Raji (cell line): ENCODE measurements around the gene PCGF5.

Experiments
- POLR2A ChIP-seq: IDR thresholded peaks from 2 replicates; pipeline ENCODE4 v1.6.1; 2011; ENCODE audit warnings: low read depth, low read length, control low read depth; ENCODE audit not compliant: insufficient read depth

PCGF5 gene

GRCh38 chr10:91294134-91294906 is 73.9 kb downstream of the PCGF5 start:
- TF ChIP-seq POLR2A: no peak

- no peak for TF ChIP-seq POLR2A
These were observed 74.9 kb downstream of the PCGF5 start for GRCh38 chr10:91295346-91295745.

- no peak for TF ChIP-seq POLR2A
These were observed 76.0 kb downstream of the PCGF5 start for GRCh38 chr10:91296471-91296870.

- TF ChIP-seq POLR2A: no peak
These were observed 77.9 kb downstream of the PCGF5 start for GRCh38 chr10:91298224-91298871.

GRCh38 chr10:91299999-91300575 is 79.6 kb downstream of the PCGF5 start:
- TF ChIP-seq POLR2A: no peak

GRCh38 chr10:91307489-91307888 is 87.0 kb downstream of the PCGF5 start:
- no peak for TF ChIP-seq POLR2A

GRCh38 chr10:91309711-91310110 is 89.2 kb downstream of the PCGF5 start:
- TF ChIP-seq POLR2A: no peak

GRCh38 chr10:91311601-91312381 is 91.3 kb downstream of the PCGF5 start:
- TF ChIP-seq POLR2A: no peak

GRCh38 chr10:91312382-91312733 is 91.9 kb downstream of the PCGF5 start:
- no peak for TF ChIP-seq POLR2A

GRCh38 chr10:91313796-91314485 is 93.5 kb downstream of the PCGF5 start:
- no peak for TF ChIP-seq POLR2A

GRCh38 chr10:91316486-91316885 is 96.0 kb downstream of the PCGF5 start:
- TF ChIP-seq POLR2A: no peak

GRCh38 chr10:91317541-91317940 is 97.1 kb downstream of the PCGF5 start:
- TF ChIP-seq POLR2A: no peak

- TF ChIP-seq POLR2A: no peak
These were observed 98.9 kb downstream of the PCGF5 start for GRCh38 chr10:91319336-91319735.

GRCh38 chr10:91328320-91328984 is 108.0 kb downstream of the PCGF5 start:
- TF ChIP-seq POLR2A: no peak
